Glutamatergic neuron (in vitro differentiated cells): ENCODE measurements around the gene TEPSIN. TPM values are rescaled to one million over a fixed set of nuclear protein-coding genes. Genes with fewer than 3 reads are reported as not detected.

ENCODE experiments used
- DNase-seq: peaks from one replicate; pipeline ENCODE4 v3.0.0; 2022
- H3K27ac Mint-ChIP-seq: one replicate; pipeline ENCODE4 v1.8.0; 2020; ENCODE audit warnings: mild to moderate bottlenecking, mixed read lengths, inconsistent platforms; ENCODE audit not compliant: unreplicated experiment
- H3K27me3 Mint-ChIP-seq: one replicate; pipeline ENCODE4 v1.8.0; 2020; ENCODE audit warnings: mild to moderate bottlenecking, moderate library complexity, mixed read lengths, inconsistent platforms; ENCODE audit not compliant: unreplicated experiment
- H3K36me3 Mint-ChIP-seq: one replicate; pipeline ENCODE4 v1.8.0; 2020; ENCODE audit warnings: mild to moderate bottlenecking, mixed read lengths, inconsistent platforms; ENCODE audit not compliant: unreplicated experiment
- H3K4me1 Mint-ChIP-seq: one replicate; pipeline ENCODE4 v1.8.0; 2020; ENCODE audit warnings: mild to moderate bottlenecking, low read depth, mixed read lengths, inconsistent platforms; ENCODE audit not compliant: unreplicated experiment
- H3K4me3 Mint-ChIP-seq: one replicate; pipeline ENCODE4 v1.8.0; 2020; ENCODE audit warnings: mild to moderate bottlenecking, mixed read lengths, inconsistent platforms; ENCODE audit not compliant: unreplicated experiment
- H3K9me3 Mint-ChIP-seq: one replicate; pipeline ENCODE4 v1.8.0; 2020; ENCODE audit warnings: mild to moderate bottlenecking, moderate library complexity, mixed read lengths, inconsistent platforms; ENCODE audit not compliant: unreplicated experiment
- total RNA-seq: library from RNA; stranded (reverse); fragmentation: NEBNext Ultra II Directional; extraction: Animal tissue kit (Norgen Biotek cat#: 25700); gene quantifications from one replicate; pipeline ENCODE4 v1.2.1, GENCODE V29; 2021; ENCODE audit not compliant: unreplicated experiment
- TF ChIP-seq, protein P1 (sequence below): fragments of 200-600 bp; sonication (generic); IDR thresholded peaks from one replicate; pipeline ENCODE4 v1.5.0; 2021; ENCODE audit not compliant: partially characterized antibody, unreplicated experiment

TEPSIN gene
- total RNA-seq, 1 donor from 2014 or later = 85.7 TPM

- TF ChIP-seq, protein P1, sequence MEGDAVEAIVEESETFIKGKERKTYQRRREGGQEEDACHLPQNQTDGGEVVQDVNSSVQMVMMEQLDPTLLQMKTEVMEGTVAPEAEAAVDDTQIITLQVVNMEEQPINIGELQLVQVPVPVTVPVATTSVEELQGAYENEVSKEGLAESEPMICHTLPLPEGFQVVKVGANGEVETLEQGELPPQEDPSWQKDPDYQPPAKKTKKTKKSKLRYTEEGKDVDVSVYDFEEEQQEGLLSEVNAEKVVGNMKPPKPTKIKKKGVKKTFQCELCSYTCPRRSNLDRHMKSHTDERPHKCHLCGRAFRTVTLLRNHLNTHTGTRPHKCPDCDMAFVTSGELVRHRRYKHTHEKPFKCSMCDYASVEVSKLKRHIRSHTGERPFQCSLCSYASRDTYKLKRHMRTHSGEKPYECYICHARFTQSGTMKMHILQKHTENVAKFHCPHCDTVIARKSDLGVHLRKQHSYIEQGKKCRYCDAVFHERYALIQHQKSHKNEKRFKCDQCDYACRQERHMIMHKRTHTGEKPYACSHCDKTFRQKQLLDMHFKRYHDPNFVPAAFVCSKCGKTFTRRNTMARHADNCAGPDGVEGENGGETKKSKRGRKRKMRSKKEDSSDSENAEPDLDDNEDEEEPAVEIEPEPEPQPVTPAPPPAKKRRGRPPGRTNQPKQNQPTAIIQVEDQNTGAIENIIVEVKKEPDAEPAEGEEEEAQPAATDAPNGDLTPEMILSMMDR = no peak
- no peaks in the 10 kb centered on the region for H3K4me1 Mint-ChIP-seq
- no peaks in the 10 kb centered on the region for H3K27me3 Mint-ChIP-seq
- H3K4me3 Mint-ChIP-seq = no peak overlapping the region
- no peaks in the 10 kb centered on the region for H3K9me3 Mint-ChIP-seq
- no peaks in the 10 kb centered on the region for H3K36me3 Mint-ChIP-seq
- no peak overlapping the region for H3K27ac Mint-ChIP-seq
- no peak for DNase-seq
Measured at GRCh38 chr17:81210466-81210865, 28.4 kb downstream of the TEPSIN start.

DNA sequence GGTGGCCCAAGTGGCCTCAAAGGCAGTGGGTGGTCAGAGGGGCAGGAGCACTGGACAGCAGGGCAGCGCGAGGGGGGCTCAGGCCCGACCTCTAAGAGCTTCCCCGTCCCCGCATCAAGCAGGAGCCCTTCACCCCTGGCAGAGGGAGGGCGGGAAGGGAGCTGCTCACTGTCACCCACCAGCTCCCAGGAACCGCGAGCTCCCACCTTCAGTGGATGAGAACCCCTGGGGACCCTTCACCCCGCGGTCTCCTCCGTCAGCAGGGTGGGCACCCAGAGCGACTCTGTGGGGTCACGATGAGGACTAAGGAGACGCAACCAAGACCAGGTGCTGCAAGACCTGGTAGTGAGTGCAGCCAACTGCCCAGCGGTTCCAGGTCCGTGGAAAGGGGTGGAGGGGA is 29.7 kb downstream of the TEPSIN start:
- H3K9me3 Mint-ChIP-seq = no peaks in the 10 kb centered on the region
- H3K36me3 Mint-ChIP-seq = no peaks in the 10 kb centered on the region
- TF ChIP-seq, protein P1 = no peak
- DNase-seq = no peak
- no peak overlapping the region for H3K4me3 Mint-ChIP-seq
- H3K4me1 Mint-ChIP-seq = no peaks in the 10 kb centered on the region
- no peak overlapping the region for H3K27ac Mint-ChIP-seq
- no peaks in the 10 kb centered on the region for H3K27me3 Mint-ChIP-seq

DNA sequence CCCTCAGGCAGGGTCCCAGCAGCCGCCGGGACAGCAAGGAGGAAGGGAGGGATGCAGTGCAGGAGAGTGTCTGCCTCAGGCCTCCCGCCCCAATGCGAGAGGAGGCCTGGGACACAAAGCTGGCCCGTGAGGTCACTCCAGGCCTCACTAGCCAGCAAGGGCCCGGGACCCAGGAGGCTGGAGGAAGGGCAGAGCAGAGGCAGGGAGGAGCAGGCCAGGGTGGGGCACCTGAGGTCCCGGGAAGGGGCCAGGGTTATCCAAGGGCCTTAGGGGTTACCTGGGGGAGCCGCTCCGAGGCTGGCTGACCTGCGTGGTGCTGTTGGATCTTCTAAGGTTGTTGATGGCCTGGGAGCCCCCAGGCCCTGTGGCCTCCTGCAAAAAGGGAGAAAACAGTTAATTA is 30.2 kb downstream of the TEPSIN start:
- Mint-ChIP-seq H3K27me3 (peaks cover under 1% of the 10 kb centered on the region), H3K4me1 (no peaks in the 10 kb centered on the region), H3K27ac (no peak overlapping the region), H3K36me3 (no peaks in the 10 kb centered on the region), H3K4me3 (no peak overlapping the region), H3K9me3 (no peaks in the 10 kb centered on the region)
- no peak for DNase-seq
- TF ChIP-seq, protein P1 = no peak

DNA sequence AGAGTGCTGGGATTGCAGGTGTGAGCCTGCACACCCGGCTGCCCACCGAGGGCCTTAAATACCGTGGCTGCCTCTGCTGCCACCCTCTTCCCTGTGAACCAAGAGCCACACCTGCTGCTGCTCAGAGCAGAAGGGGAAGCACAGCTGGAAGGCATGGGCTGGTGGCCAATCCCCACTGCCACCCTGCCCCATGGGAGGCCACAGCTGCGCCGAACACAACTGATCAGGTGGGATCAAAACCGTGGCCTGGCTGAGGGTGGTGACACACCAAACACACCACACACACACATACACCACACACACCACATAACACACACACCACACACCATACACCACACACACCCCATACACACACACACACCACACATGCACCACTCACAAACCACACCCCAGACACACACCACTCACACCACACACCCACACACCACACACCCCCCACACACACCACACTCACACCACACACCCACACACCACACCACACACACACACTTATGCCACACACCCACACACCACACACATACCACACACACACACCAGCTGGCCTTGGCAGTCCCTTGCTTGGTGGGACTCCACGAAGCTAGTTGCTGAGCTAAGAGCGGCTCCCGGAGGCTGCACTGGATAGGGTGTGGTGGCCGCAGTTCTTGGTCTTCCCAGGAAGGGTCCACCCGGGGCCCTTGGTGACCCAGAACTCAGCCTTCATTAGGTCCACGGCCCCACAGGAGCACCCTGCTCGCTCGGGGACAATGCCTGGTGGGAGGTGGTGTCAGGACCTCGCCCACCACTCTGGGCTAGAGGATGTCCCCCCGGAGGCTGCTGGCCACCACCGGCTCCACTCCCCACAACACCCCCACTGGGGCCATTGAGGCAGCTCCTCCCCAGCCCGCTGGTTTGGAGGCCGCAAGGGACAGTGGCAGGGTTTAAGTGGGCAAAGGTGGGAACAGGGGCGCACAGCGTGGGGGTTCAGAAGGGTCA is 31.0 kb downstream of the TEPSIN start:
- DNase-seq = no peak
- no peaks in the 10 kb centered on the region for H3K36me3 Mint-ChIP-seq
- no peak overlapping the region for H3K4me3 Mint-ChIP-seq
- no peaks in the 10 kb centered on the region for H3K4me1 Mint-ChIP-seq
- H3K9me3 Mint-ChIP-seq = no peaks in the 10 kb centered on the region
- no peak overlapping the region for H3K27ac Mint-ChIP-seq
- TF ChIP-seq, protein P1 = no peak
- peaks cover 2% of the 10 kb centered on the region for H3K27me3 Mint-ChIP-seq

DNA sequence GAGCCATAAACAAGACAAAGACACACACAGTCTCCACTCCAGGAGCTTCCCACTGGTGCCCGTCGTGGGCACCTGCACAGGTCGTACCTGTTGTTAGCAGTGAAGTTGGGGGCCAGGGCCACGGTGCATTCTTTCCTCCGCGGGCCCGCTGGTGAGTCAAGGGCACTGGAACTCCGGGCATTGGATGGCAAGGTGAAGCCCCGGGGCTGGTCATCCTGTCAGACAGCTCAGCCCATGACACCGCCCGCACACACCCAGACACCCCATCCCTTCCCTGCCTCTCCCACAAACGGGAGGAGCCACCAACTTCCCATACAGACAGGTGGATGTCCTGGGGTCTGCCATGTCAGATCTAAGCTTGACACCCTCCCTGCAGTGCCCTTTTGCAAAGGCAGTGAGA is 32.2 kb downstream of the TEPSIN start:
- Mint-ChIP-seq H3K4me1 (no peaks in the 10 kb centered on the region), H3K27me3 (peaks cover 2% of the 10 kb centered on the region), H3K9me3 (no peaks in the 10 kb centered on the region), H3K4me3 (no peak overlapping the region), H3K27ac (no peak overlapping the region), H3K36me3 (no peaks in the 10 kb centered on the region)
- no peak for DNase-seq
- TF ChIP-seq, protein P1 = no peak
